SK-N-SH (cell line): ENCODE data around the gene BCL6.

Experiments used
- CTCF ChIP-seq: fragments of 200-600 bp; sonication (generic); IDR thresholded peaks from 2 replicates; pipeline ENCODE4 v1.6.1; 2017; ENCODE audit warnings: antibody characterized with exemption, mild to moderate bottlenecking, moderate library complexity
- EP300 ChIP-seq, 2 experiments: IDR thresholded peaks; 2 replicates each; pipeline versions ENCODE4 v1.4.0 to v1.6.1; 2012; ENCODE audit warnings: borderline replicate concordance in 1 of 2, low read depth in 1 of 2, low read length in 1 of 2
- EZH2phosphoT487 ChIP-seq: fragments of 200-600 bp; sonication (generic); IDR thresholded peaks from 2 replicates; pipeline ENCODE4 v1.6.1; 2017; ENCODE audit warnings: low read depth, mixed run types, mild to moderate bottlenecking, antibody characterized with exemption, moderate library complexity, borderline replicate concordance
- FOXJ3 ChIP-seq: sonication (generic); formaldehyde crosslinking; IDR thresholded peaks from 2 replicates; pipeline ENCODE4 v1.5.1; 2020; ENCODE audit warnings: mild to moderate bottlenecking, missing genetic modification reagents
- POLR2AphosphoS5 ChIP-seq: IDR thresholded peaks from 2 replicates; pipeline ENCODE4 v1.6.1; 2012; ENCODE audit warnings: low read depth, low read length
- RAD21 ChIP-seq: IDR thresholded peaks from 2 replicates; pipeline ENCODE4 v1.6.1; 2012; ENCODE audit warnings: mild to moderate bottlenecking, low read length
- REST ChIP-seq: IDR thresholded peaks from 2 replicates; pipeline ENCODE4 v1.6.1; 2012; ENCODE audit warnings: mild to moderate bottlenecking, low read depth, low read length, moderate library complexity
- RFX5 ChIP-seq: IDR thresholded peaks from 2 replicates; pipeline ENCODE4 v1.6.1; 2012; ENCODE audit warnings: mild to moderate bottlenecking, improper control_type of control experiment, low read length
- SIN3A ChIP-seq: IDR thresholded peaks from 2 replicates; pipeline ENCODE4 v1.6.1; 2012; ENCODE audit warnings: low read depth, mild to moderate bottlenecking, low read length, moderate library complexity, borderline replicate concordance
- TEAD4 ChIP-seq: IDR thresholded peaks from 2 replicates; pipeline ENCODE4 v1.4.0; 2012; ENCODE audit warnings: mild to moderate bottlenecking, borderline replicate concordance; ENCODE audit not compliant: insufficient read depth
- YY1 ChIP-seq: IDR thresholded peaks from 2 replicates; pipeline ENCODE4 v1.4.0; 2012; ENCODE audit warnings: low read depth, mild to moderate bottlenecking
- TF ChIP-seq, protein P1 (sequence below): IDR thresholded peaks from 2 replicates; pipeline ENCODE4 v1.4.0; 2012; ENCODE audit warnings: low read depth

DNA sequence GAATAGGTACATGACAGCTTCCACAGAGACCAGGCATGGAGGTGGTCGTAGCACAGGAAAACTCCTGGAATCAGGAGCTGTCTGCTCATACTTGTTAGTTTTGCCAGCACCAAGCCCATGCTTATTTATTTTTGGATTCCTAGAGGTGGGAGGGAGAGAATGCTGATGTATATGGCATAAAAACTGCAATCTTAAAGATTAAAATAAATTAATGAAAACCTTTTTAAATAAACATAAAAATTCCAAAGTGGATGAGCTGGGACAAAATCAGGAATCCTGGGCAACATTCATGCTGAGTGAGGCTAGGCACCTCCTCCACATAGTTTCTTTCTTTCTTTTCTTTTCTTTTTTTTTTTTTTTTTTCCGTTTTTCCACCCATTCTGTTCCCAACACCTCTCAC lies 14.3 kb upstream of the BCL6 start:
- TF ChIP-seq CTCF: no peak
- TF ChIP-seq EZH2phosphoT487: no peak
- TF ChIP-seq REST: no peak
- no peak for TF ChIP-seq POLR2AphosphoS5
- TF ChIP-seq, protein P1, sequence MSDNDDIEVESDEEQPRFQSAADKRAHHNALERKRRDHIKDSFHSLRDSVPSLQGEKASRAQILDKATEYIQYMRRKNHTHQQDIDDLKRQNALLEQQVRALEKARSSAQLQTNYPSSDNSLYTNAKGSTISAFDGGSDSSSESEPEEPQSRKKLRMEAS: no peak
- no peak for TF ChIP-seq YY1
- no peak for TF ChIP-seq RFX5
- TF ChIP-seq TEAD4: no peak
- TF ChIP-seq SIN3A: no peak
- TF ChIP-seq EP300 (IDR thresholded peaks at IDR 0.05; ENCODE audit: borderline replicate concordance in 1 of 2, low read depth in 1 of 2, low read length in 1 of 2): no peak
- no peak for TF ChIP-seq FOXJ3 (CRISPR knock-in tag)
- no peak for TF ChIP-seq RAD21
